ENCODE measurements around the gene FMN2.
"Not testable (repeated sequence)": the region's sequence is repeated elsewhere in the genome, so short reads cannot be mapped to it uniquely, and the experiment has no call there.

Gene FMN2

GRCh38 chr1:240387051-240387450 lies 295.4 kb downstream of the FMN2 start:
- DNase-seq: no peak

GRCh38 chr1:240391660-240392260 lies 300.1 kb downstream of the FMN2 start:
- DNase-seq: no peak

DNA sequence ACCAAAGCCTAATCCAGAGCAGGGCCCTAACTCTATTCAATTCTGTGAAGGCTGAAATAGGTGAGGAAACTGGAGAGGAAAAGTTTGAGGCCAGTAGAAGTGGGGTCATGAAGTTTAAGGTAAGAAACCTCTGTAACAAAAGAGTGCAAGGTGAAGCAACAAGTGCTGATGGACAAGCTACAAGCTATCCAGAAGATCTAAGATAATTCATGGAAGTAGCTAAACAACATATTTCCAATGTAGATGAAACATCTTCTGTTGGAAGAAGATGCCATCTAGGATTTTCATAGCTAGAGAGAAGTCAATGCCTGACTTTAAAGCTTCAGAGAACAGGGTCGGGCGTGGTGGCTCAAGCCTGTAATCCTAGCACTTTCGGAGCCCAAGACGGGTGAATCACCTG lies 302.7 kb downstream of the FMN2 start:
- no peak for DNase-seq

DNA sequence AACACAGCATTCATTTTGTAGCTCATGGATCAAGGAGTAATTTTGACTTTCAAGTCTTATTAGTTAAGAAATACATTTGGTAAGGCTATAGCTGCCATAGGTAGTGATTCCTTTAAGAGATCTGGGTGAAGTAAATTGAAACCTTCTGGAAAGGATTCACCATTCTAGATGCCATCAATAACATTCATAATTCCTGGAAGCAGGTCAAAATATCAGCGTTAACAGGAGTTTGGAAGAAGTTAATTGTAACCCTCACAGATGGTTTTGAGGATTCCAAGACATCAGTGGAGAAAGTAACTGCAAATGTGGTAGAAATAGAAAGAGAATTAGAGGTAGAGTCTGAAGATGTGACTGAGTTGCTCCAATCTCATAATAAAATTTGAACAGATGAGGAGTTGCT lies 303.7 kb downstream of the FMN2 start:
- DNase-seq: no peak

DNA sequence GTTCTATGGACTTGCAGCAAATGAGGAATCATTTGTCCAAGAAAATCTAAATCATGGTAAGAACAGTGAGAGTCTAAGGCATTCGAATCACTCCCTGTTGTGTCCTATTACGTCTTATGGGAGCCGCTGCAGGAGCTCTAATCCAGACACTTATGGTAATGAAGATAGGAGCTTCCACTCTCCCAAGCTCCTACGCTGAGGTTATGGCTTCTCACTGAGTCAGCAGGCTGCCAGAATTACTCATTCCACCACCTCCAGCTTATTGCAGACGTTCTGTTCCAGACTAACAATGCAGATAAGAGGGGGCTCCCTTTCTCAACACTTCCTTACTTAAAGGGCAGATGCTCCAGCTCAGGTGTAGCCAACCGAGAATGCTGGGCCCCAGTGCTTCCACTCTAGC lies 307.7 kb downstream of the FMN2 start:
- peak; percentile 28 for DNase-seq

- DNase-seq: no peak
These were observed 310.0 kb downstream of the FMN2 start for GRCh38 chr1:240401731-240402130.

GRCh38 chr1:240402326-240402725 lies 310.6 kb downstream of the FMN2 start:
- no peak for DNase-seq

- DNase-seq: no peak
These were observed 312.6 kb downstream of the FMN2 start for GRCh38 chr1:240404286-240404685.

DNA sequence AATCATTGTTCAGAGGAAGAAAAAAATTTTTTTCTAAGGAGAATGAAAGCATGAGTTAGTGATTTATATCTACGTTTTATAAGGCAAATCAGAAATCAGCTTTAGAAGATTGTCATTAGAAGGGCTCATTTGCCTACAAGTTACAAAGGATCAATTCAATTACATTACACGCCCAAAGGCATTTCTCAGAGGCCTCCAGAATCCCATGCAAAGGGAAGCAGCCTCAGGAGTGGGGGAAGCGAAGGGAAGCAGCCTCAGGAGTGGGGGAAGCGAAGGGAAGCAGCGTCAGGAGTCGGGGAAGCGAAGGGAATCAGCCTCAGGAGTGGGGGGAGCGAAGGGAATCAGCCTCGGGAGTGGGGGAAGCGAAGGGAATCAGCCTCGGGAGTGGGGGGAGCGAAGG lies 314.1 kb downstream of the FMN2 start:
- DNase-seq: no peak

- no peak for DNase-seq
These were observed 315.7 kb downstream of the FMN2 start for GRCh38 chr1:240407407-240407806.

GRCh38 chr1:240409615-240410014 lies 317.9 kb downstream of the FMN2 start:
- DNase-seq: no peak

GRCh38 chr1:240413732-240414131 lies 322.0 kb downstream of the FMN2 start:
- DNase-seq: no peak

GRCh38 chr1:240414237-240414636 lies 322.6 kb downstream of the FMN2 start:
- DNase-seq: no peak

DNA sequence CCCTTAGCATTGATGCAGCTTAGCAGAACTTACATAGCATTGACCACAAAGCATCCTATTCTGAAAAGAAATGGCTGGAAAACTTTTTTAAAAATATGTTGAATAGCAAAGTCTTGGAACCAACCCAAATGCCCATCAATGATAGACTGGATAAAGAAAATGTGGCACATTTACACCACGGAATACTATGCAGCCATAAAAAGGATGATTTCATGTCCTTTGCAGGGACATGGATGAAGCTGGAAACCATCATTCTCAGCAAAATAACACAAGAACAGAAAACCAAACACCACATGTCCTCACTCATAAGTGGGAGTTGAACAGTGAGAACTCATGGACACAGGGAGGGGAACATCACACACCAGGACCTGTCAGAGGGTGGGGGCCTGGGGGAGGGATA lies 323.3 kb downstream of the FMN2 start:
- not testable (repeated sequence) for DNase-seq

DNA sequence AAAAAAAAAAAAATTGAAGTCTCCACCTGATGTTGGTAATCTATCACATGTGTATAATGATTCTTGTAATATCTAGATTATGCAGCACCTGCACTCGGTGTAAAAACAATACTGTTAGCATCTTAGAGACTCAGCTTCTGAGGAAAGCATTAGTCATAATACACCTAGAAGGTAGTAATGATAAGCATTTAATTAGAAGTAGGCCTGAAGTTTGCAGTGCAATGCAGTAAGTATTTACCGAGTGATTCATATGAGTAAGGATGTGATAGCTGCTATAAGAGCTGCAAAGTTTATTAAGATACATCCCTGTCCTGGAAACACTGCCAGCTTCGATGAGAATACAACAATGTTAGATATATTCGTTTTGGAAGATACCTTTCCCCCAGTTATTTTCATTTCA lies 323.8 kb downstream of the FMN2 start:
- DNase-seq: no peak

DNA sequence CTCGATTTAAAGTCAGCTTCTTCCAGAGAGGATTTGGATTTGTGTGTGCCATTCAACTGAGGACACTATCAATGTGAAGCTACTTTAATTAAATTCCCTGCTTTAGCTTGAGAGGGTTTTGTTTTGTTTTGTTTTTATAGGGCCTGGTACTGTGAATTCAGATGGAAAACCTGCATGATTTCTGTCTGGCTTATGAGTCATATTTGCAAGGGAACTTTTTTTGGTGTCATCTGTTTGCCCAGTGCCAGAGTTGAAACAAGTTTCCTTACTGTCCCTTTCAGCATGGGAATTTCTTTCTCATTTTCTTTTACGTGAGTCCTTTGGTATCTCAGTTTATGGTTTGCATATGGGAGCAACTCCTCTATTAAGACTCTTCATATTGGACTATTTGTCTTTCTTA lies 325.6 kb downstream of the FMN2 start:
- DNase-seq: no peak

- no peak for DNase-seq
These were observed 329.1 kb downstream of the FMN2 start for GRCh38 chr1:240420766-240421165.

- DNase-seq: no peak
These were observed 331.7 kb downstream of the FMN2 start for GRCh38 chr1:240423246-240423924.

DNA sequence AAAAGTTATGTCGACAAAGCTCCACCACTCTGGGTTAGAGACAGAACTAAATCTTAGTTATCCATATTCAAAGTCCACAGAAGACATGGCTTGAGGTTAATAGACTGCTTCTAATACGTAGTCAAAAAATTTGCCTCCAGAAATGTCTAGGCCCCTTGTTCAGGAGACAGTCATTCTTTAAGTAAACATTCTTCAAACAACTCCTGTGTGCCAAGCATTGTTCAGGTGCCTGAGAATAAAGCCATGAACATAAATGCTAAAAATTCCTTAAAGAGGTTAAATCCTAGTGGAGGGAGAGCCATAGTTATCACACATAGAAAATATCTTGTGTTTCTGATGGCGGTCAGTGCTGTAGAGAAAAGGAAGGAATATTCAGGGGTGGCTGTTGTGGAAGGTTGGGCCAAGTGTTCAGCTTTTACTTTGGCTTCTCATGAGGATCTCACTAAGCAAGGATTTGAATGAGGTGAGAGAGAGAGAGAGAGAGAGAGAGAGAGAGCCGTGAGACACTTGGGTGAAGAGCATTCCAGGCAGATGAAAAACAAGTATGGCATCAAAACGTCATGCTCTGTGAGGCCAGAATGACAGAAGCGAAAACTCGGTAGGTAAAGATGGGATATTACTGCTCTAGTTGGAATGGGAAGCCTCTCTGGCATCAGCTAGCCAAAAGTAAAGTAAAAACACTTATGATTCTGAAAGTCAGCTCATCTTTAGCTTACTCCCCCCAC lies 333.2 kb downstream of the FMN2 start:
- DNase-seq: no peak

DNA sequence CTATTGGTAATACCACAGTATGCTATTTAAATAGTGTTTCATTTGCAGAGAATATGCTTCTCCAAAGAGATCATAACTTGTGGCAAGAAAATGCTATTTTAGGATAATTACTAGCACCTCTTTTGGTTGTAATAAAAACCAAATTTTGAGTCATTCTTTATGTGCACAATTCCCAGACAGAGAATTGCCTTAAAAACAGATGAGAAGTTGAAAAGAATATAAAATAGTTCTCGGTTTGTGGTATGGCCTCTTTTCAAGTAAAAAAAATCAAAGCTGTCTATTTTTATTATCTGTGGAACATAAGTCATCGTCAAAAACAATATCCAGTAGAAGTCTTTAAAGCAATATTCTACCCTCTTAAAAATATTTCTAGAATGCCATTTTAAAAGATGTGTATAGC lies 334.4 kb downstream of the FMN2 start:
- no peak for DNase-seq

DNA sequence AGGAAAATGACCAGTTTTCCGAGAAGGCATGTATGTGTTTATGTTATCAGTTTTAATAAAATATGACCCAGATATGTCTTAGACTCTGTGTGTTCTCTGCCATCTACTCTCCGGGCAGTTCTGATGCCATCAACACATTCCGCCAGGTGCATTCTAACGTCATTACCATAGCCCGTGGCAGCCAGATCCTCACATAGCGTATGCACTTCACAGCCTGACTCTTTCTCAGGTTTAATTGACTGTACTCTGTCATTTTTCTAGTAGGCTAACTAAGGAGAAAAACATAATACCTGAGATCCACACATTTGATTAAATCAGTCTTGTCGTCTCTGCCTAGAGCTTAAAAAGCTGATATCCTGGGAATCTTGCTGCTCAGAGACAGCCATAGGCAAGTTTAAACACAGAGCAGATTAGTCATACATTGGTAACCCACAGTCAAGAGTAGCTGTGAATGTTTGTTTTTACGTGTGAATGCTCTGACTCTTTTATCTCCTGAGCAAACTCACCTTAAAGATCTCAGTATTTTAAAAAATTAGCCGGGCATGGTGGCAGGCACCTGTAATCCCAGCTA lies 344.4 kb downstream of the FMN2 start:
- DNase-seq: no peak

- no peak for DNase-seq
These were observed 350.0 kb downstream of the FMN2 start for GRCh38 chr1:240441669-240442068.

GRCh38 chr1:240445369-240445768 lies 353.7 kb downstream of the FMN2 start:
- no peak for DNase-seq

DNA sequence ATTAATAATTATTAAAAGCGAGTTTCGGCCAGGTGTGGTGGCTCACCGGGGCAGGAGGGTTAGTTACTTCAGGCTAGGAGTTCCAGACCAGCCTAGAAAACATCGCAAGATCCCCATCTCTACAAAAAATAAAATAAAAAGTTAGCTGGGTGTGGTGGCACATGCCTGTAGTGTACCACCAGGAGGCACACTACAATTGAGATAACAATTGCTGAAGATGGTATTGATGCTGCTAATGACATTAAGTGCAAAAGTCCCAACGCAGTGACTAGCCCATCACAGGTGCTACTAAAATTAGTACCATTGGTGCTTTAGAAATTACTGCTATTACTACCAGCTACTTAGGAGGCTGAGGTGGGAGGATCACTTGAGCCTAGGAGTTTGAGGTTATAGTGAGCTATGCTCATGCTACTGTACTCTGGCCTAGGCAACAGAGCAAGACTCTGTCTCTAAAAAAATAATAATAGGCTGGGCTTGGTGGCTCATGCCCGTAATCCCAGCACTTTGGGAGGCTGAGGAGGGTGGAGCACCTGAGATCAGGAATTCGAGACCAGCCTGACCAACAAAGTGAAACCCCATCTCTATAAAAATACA lies 363.6 kb downstream of the FMN2 start:
- DNase-seq: peak; percentile 73
